GM12872 (cell line): Measurements from ENCODE around the gene HDAC9.

Experiments used
- CTCF ChIP-seq: IDR thresholded peaks from 3 replicates; pipeline ENCODE4 v1.5.1; 2011; ENCODE audit warnings: low read depth, mild to moderate bottlenecking, low read length, moderate library complexity; ENCODE audit not compliant: insufficient read depth

Gene HDAC9

GRCh38 chr7:18570890-18571478 is 75.4 kb downstream of the HDAC9 start:
- no peak; the same call in 2 of the 3 replicates for TF ChIP-seq CTCF

- no peak for TF ChIP-seq CTCF
These were observed 76.6 kb downstream of the HDAC9 start for GRCh38 chr7:18572154-18572553.

GRCh38 chr7:18572885-18573284 is 77.3 kb downstream of the HDAC9 start:
- TF ChIP-seq CTCF = no peak

GRCh38 chr7:18573410-18574234 is 78.1 kb downstream of the HDAC9 start:
- TF ChIP-seq CTCF = no peak

GRCh38 chr7:18574235-18574540 is 78.6 kb downstream of the HDAC9 start:
- TF ChIP-seq CTCF = no peak

- no peak for TF ChIP-seq CTCF
These were observed 79.1 kb downstream of the HDAC9 start for GRCh38 chr7:18574676-18575075.

- no peak for TF ChIP-seq CTCF
These were observed 80.3 kb downstream of the HDAC9 start for GRCh38 chr7:18575622-18576572.
